Caco-2 (cell line): Measurements from ENCODE around the gene AQR. TPM values are rescaled to one million over a fixed set of nuclear protein-coding genes. Genes with fewer than 3 reads are reported as not detected.

Source experiments
- BruUV-seq: library from RNA; stranded (reverse); fragments of 400-500 nt; replicated peaks from 2 replicates; lab custom pipeline; 2021; lab: Mats Ljungman, UMichigan
- CTCF ChIA-PET: fragments of 300-600 bp; sonication (Branson Sonifier 250); formaldehyde crosslinking; loops from one replicate; lab custom pipeline; 2022; ENCODE audit warnings: antibody characterized with exemption; lab: Charles Lee
- POLR2A ChIA-PET: fragments of 300-600 bp; sonication (Branson Sonifier 250); formaldehyde crosslinking; loops from one replicate; lab custom pipeline; 2022; ENCODE audit warnings: antibody characterized with exemption; lab: Charles Lee
- DNase-seq, 2 experiments: peaks; one replicate each; pipeline versions ENCODE4 v3.0.0 to v3.0.0-alpha.2; 2020 to 2022
- H3K27me3 ChIP-seq: replicated peaks from 2 replicates; pipeline ENCODE4 v1.6.0; 2011; ENCODE audit warnings: low read length; ENCODE audit not compliant: control insufficient read depth, insufficient read depth
- H3K36me3 ChIP-seq: 2 replicates; pipeline ENCODE4 v1.5.1; 2011; ENCODE audit warnings: low read length; ENCODE audit not compliant: control insufficient read depth, insufficient read depth
- H3K4me1 ChIP-seq: fragments of 250-450 bp; sonication (Bioruptor Pico); 2 replicates; pipeline ENCODE4 v1.5.1; 2020; ENCODE audit warnings: mild to moderate bottlenecking
- H3K4me3 ChIP-seq: 2 replicates; pipeline ENCODE4 v1.5.1; 2011; ENCODE audit warnings: low read depth, mild to moderate bottlenecking, control low read depth, low read length
- H3K9me3 ChIP-seq: fragments of 250-450 bp; sonication (Bioruptor Pico); 2 replicates; pipeline ENCODE4 v1.5.1; 2020; ENCODE audit warnings: mild to moderate bottlenecking, moderate library complexity
- H3K27ac Mint-ChIP-seq: one replicate; pipeline ENCODE4 v1.8.0; 2022; ENCODE audit warnings: mixed read lengths; ENCODE audit not compliant: unreplicated experiment
- H3K27me3 Mint-ChIP-seq: one replicate; pipeline ENCODE4 v1.8.0; 2022; ENCODE audit warnings: mixed read lengths; ENCODE audit not compliant: insufficient read depth, unreplicated experiment
- H3K36me3 Mint-ChIP-seq: one replicate; pipeline ENCODE4 v1.8.0; 2022; ENCODE audit warnings: mild to moderate bottlenecking, mixed read lengths; ENCODE audit not compliant: insufficient read depth, unreplicated experiment
- H3K4me1 Mint-ChIP-seq: one replicate; pipeline ENCODE4 v1.8.0; 2022; ENCODE audit warnings: low read depth, mixed read lengths; ENCODE audit not compliant: unreplicated experiment
- H3K4me3 Mint-ChIP-seq: one replicate; pipeline ENCODE4 v1.8.0; 2022; ENCODE audit warnings: mild to moderate bottlenecking, moderate library complexity, mixed read lengths; ENCODE audit not compliant: unreplicated experiment
- H3K9me3 Mint-ChIP-seq: one replicate; pipeline ENCODE4 v1.8.0; 2022; ENCODE audit warnings: mixed read lengths; ENCODE audit not compliant: unreplicated experiment
- intact Hi-C: fragments of 100-400 bp; cut with micrococcal nuclease; formaldehyde crosslinking; loops from one replicate; pipeline ENCODE4 v1.10.0; 2022; ENCODE audit not compliant: unreplicated experiment
- total RNA-seq: library from RNA; stranded (reverse); gene quantifications from 2 replicates; pipeline ENCODE4 v1.2.3, GENCODE V29; 2022
- TF ChIP-seq, protein P1 (sequence below), 2 experiments: fragments of 200-600 bp in 1 of 2; IDR thresholded peaks; 1 replicate in 1 of 2; 2 replicates in 1 of 2; pipeline versions ENCODE4 v1.5.1 to v1.8.0; 2011 to 2022; ENCODE audit warnings: antibody characterized with exemption in 1 of 2, control low read depth in 1 of 2, inconsistent platforms in 1 of 2, low read depth in 1 of 2, low read length in 1 of 2, mild to moderate bottlenecking in 1 of 2, moderate library complexity in 1 of 2; ENCODE audit not compliant: insufficient read depth in 1 of 2, severe bottlenecking in 1 of 2, unreplicated experiment in 1 of 2

Gene AQR
- total RNA-seq, 1 experiment from 2014 or later = 27.7 TPM

GRCh38 chr15:35007397-35007796 is 37.9 kb upstream of the AQR start:
- intact Hi-C loops = no loop called here
- no peaks in the 10 kb centered on the region for H3K4me1 Mint-ChIP-seq
- no peaks in the 10 kb centered on the region for H3K36me3 Mint-ChIP-seq
- no peaks in the 10 kb centered on the region for H3K27me3 ChIP-seq
- H3K9me3 ChIP-seq = no peaks in the 10 kb centered on the region
- DNase-seq = no peak
- ChIA-PET POLR2A (no interaction called here), CTCF (no interaction called here)
- H3K27me3 Mint-ChIP-seq = peaks cover 6% of the 10 kb centered on the region
- no peaks in the 10 kb centered on the region for H3K4me1 ChIP-seq
- no peak overlapping the region for H3K27ac Mint-ChIP-seq
- H3K36me3 ChIP-seq = no peaks in the 10 kb centered on the region
- H3K4me3 Mint-ChIP-seq = no peak overlapping the region
- no TSS peak for BruUV-seq
- TF ChIP-seq, protein P1, sequence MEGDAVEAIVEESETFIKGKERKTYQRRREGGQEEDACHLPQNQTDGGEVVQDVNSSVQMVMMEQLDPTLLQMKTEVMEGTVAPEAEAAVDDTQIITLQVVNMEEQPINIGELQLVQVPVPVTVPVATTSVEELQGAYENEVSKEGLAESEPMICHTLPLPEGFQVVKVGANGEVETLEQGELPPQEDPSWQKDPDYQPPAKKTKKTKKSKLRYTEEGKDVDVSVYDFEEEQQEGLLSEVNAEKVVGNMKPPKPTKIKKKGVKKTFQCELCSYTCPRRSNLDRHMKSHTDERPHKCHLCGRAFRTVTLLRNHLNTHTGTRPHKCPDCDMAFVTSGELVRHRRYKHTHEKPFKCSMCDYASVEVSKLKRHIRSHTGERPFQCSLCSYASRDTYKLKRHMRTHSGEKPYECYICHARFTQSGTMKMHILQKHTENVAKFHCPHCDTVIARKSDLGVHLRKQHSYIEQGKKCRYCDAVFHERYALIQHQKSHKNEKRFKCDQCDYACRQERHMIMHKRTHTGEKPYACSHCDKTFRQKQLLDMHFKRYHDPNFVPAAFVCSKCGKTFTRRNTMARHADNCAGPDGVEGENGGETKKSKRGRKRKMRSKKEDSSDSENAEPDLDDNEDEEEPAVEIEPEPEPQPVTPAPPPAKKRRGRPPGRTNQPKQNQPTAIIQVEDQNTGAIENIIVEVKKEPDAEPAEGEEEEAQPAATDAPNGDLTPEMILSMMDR (IDR thresholded peaks at IDR 0.05; ENCODE audit: insufficient read depth in 1 of 2, low read depth in 1 of 2, low read length in 1 of 2, severe bottlenecking in 1 of 2, unreplicated experiment in 1 of 2) = no peak
- H3K9me3 Mint-ChIP-seq = no peaks in the 10 kb centered on the region
- no peak overlapping the region for H3K4me3 ChIP-seq

DNA sequence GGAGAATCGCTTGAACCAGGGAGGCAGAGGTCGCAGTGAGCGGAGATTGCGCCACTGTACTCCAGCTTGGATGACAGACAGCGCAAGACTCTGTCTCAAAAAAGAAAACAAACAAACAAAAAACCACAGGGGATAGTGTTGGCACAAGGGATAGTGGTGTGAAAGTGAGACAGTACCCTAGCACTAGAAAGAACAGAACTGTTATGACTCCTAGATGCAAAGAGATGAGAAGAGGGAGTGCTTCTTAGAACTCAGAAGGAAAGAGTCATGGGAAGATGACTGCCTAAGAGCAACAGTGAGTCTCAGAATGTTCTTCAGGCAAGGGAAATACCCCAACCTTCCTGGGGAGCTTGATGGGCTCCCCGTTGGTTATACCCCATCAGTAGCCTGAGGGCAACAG is 36.4 kb upstream of the AQR start:
- Mint-ChIP-seq H3K27ac (no peak overlapping the region), H3K27me3 (peaks cover 6% of the 10 kb centered on the region), H3K4me3 (no peak overlapping the region), H3K36me3 (no peaks in the 10 kb centered on the region), H3K4me1 (no peaks in the 10 kb centered on the region), H3K9me3 (no peaks in the 10 kb centered on the region)
- intact Hi-C loops = no loop called here
- Histone ChIP-seq H3K9me3 (no peaks in the 10 kb centered on the region), H3K4me3 (no peak overlapping the region), H3K27me3 (no peaks in the 10 kb centered on the region), H3K4me1 (no peaks in the 10 kb centered on the region), H3K36me3 (no peaks in the 10 kb centered on the region)
- ChIA-PET CTCF (no interaction called here), POLR2A (no interaction called here)
- TF ChIP-seq, protein P1 (IDR thresholded peaks at IDR 0.05; ENCODE audit: insufficient read depth in 1 of 2, low read depth in 1 of 2, low read length in 1 of 2, severe bottlenecking in 1 of 2, unreplicated experiment in 1 of 2) = no peak
- no TSS peak for BruUV-seq
- DNase-seq = no peak

GRCh38 chr15:35003928-35004327 is 34.4 kb upstream of the AQR start:
- Histone ChIP-seq H3K27me3 (no peaks in the 10 kb centered on the region), H3K9me3 (no peaks in the 10 kb centered on the region), H3K36me3 (no peaks in the 10 kb centered on the region), H3K4me3 (no peak overlapping the region), H3K4me1 (no peaks in the 10 kb centered on the region)
- Mint-ChIP-seq H3K27me3 (peaks cover 6% of the 10 kb centered on the region), H3K4me3 (no peak overlapping the region), H3K9me3 (no peaks in the 10 kb centered on the region), H3K36me3 (no peaks in the 10 kb centered on the region), H3K27ac (no peak overlapping the region), H3K4me1 (no peaks in the 10 kb centered on the region)
- CTCF ChIA-PET = no interaction called here
- intact Hi-C loops = no loop called here
- DNase-seq = no peak
- POLR2A ChIA-PET = no interaction called here
- no TSS peak for BruUV-seq
- TF ChIP-seq, protein P1 (IDR thresholded peaks at IDR 0.05; ENCODE audit: insufficient read depth in 1 of 2, low read depth in 1 of 2, low read length in 1 of 2, severe bottlenecking in 1 of 2, unreplicated experiment in 1 of 2) = no peak
